NB4 (cell line): ENCODE data around the gene PLP2.

Source experiments
- MYC ChIP-seq: IDR thresholded peaks from 2 replicates; pipeline ENCODE4 v1.6.1; 2011; ENCODE audit warnings: low read depth, low read length
- POLR2A ChIP-seq: IDR thresholded peaks from 2 replicates; pipeline ENCODE4 v1.6.1; 2011; ENCODE audit warnings: mild to moderate bottlenecking; ENCODE audit not compliant: insufficient read length; ENCODE audit errors: extremely low read depth
- TF ChIP-seq, protein P1 (sequence below): IDR thresholded peaks from one replicate; pipeline ENCODE4 v1.5.1; 2012; ENCODE audit warnings: low read depth, low read length
- TF ChIP-seq, protein P2 (sequence below): IDR thresholded peaks from 2 replicates; pipeline ENCODE4 v1.6.1; 2011; ENCODE audit warnings: low read depth, low read length

DNA sequence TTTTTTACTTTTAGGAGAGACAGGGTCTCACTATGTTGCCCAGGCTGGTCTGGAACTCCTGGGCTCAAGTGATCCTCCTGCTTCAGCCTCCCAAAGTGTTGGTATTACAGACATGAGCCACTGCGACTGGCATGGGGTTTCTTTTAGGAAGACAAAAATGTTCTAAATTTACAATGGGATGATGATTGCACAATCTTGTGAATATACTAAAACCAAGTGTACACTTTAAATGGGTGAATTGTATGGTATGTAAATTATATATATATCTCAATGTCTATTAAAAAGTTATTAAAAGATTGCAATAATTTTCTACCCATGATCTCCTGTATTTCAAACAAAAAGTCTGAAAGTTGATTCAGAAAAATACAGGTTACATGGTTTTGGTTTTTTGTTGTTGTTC lies 18.2 kb upstream of the PLP2 start:
- TF ChIP-seq, protein P1, sequence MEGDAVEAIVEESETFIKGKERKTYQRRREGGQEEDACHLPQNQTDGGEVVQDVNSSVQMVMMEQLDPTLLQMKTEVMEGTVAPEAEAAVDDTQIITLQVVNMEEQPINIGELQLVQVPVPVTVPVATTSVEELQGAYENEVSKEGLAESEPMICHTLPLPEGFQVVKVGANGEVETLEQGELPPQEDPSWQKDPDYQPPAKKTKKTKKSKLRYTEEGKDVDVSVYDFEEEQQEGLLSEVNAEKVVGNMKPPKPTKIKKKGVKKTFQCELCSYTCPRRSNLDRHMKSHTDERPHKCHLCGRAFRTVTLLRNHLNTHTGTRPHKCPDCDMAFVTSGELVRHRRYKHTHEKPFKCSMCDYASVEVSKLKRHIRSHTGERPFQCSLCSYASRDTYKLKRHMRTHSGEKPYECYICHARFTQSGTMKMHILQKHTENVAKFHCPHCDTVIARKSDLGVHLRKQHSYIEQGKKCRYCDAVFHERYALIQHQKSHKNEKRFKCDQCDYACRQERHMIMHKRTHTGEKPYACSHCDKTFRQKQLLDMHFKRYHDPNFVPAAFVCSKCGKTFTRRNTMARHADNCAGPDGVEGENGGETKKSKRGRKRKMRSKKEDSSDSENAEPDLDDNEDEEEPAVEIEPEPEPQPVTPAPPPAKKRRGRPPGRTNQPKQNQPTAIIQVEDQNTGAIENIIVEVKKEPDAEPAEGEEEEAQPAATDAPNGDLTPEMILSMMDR, result no peak
- no peak for TF ChIP-seq POLR2A
- no peak for TF ChIP-seq MYC
- TF ChIP-seq, protein P2, sequence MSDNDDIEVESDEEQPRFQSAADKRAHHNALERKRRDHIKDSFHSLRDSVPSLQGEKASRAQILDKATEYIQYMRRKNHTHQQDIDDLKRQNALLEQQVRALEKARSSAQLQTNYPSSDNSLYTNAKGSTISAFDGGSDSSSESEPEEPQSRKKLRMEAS, result no peak
